Cardiac muscle cell (in vitro differentiated cells and primary cell): ENCODE data around the gene TRABD2B. TPM values are rescaled to one million over a fixed set of nuclear protein-coding genes. Genes with fewer than 3 reads are reported as not detected.

Experiments
- DNase-seq, 2 donors: peaks; one replicate each; pipeline versions ENCODE4 v3.0.0 to v3.0.0-alpha.2; 2010 to 2017; ENCODE audit warnings: low read depth in 1 of 2, low spot score in 1 of 2
- H3K27ac ChIP-seq: fragments of 200-600 bp; sonication (generic); 2 replicates; pipeline ENCODE4 v1.5.1; 2016
- H3K27me3 ChIP-seq: fragments of 200-600 bp; sonication (generic); 2 replicates; pipeline ENCODE4 v1.6.0; 2016; ENCODE audit warnings: control low read depth
- H3K36me3 ChIP-seq: fragments of 200-600 bp; sonication (generic); 2 replicates; pipeline ENCODE4 v1.5.1; 2016; ENCODE audit warnings: control low read depth
- H3K4me1 ChIP-seq: fragments of 200-600 bp; sonication (generic); 2 replicates; pipeline ENCODE4 v1.8.1; 2017; ENCODE audit warnings: low read depth, mild to moderate bottlenecking, mixed run types
- H3K4me3 ChIP-seq: fragments of 200-600 bp; sonication (generic); 2 replicates; pipeline ENCODE4 v1.5.1; 2016; ENCODE audit warnings: mild to moderate bottlenecking
- H3K9me3 ChIP-seq: fragments of 200-600 bp; sonication (generic); 2 replicates; pipeline ENCODE4 v1.5.1; 2017; ENCODE audit warnings: low read depth, mild to moderate bottlenecking, control low read depth
- polyA plus RNA-seq: library from polyadenylated mRNA; unstranded; fragments of >200 nt; fragmentation: Nextera tagmentation; extraction: Ambion mirVana; gene quantifications from 2 replicates; pipeline ENCODE4 v1.2.1, GENCODE V29; 2016
- total RNA-seq: library from RNA; depleted of rRNA; stranded (reverse); fragments of >200 nt; gene quantifications from 2 replicates; pipeline ENCODE4 v1.2.3, GENCODE V29; 2016
- TF ChIP-seq, protein P1 (sequence below): IDR thresholded peaks from 2 replicates; pipeline ENCODE4 v1.5.1; 2012; ENCODE audit warnings: low read depth, mild to moderate bottlenecking, low read length

The TRABD2B gene
- total and polyA plus RNA-seq, 2 experiments from 2014 or later = 0.60 to 0.82 TPM

DNA sequence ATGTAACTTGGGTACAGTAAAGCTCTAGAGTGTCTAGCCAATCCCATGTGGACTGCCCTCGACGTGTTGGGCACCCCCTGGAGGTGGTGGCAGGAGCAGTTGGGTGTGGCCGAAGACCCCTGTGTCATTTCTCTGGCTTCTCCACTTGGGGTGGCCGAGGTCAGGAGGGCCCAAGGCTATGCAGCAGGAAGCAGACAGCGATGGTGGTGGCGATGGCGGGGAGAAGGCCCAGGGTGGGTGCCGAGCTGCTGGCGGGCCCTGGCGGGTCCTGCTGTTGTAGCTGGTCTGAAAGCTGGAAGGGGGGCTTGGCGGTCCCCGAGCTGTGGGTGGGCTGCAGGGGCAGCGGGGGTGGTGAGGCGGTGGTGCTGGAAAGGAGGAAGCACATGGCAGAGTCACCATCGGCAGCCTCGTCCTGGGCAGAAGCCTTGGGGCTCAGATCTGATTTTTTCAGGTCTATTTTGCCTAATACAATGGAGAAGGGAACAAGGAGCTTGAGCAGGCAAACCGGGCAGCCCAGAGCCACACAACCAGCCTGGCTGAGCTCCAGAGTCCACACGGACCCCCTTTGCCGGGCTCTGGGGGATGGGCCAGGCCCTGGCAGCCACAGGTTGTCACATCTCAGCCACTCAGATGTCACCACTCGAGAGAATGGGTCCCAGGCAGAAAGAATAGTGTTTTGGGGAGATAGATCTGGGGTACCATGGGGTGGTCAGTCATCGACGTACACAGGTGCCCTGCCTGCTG lies 231.3 kb downstream of the TRABD2B start:
- H3K9me3 ChIP-seq = no peaks in the 10 kb centered on the region
- peaks cover 6% of the 10 kb centered on the region for H3K27me3 ChIP-seq
- no peaks in the 10 kb centered on the region for H3K4me1 ChIP-seq
- H3K27ac ChIP-seq = no peak overlapping the region
- TF ChIP-seq, protein P1, sequence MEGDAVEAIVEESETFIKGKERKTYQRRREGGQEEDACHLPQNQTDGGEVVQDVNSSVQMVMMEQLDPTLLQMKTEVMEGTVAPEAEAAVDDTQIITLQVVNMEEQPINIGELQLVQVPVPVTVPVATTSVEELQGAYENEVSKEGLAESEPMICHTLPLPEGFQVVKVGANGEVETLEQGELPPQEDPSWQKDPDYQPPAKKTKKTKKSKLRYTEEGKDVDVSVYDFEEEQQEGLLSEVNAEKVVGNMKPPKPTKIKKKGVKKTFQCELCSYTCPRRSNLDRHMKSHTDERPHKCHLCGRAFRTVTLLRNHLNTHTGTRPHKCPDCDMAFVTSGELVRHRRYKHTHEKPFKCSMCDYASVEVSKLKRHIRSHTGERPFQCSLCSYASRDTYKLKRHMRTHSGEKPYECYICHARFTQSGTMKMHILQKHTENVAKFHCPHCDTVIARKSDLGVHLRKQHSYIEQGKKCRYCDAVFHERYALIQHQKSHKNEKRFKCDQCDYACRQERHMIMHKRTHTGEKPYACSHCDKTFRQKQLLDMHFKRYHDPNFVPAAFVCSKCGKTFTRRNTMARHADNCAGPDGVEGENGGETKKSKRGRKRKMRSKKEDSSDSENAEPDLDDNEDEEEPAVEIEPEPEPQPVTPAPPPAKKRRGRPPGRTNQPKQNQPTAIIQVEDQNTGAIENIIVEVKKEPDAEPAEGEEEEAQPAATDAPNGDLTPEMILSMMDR = no peak
- H3K36me3 ChIP-seq = no peaks in the 10 kb centered on the region
- DNase-seq = no peak
- H3K4me3 ChIP-seq = no peak overlapping the region

DNA sequence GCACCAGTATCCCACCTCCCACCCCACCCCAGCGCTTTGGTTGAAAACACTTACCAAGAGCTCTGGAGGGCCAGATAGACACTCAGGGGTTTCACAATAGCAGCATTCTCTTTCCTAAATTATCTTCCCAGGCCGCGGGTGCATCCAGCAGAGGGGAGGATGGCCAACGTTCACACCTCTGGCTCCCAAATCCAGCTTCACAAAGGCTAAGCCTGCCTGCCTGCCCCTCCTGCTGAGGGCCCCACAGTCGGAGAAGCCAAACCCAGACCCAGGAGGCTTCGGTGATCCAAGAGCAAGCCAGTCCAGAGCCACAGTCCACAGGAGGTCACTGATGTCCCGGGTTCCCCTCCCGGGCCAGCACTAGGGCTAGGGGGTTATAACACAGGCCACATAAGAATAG lies 231.9 kb downstream of the TRABD2B start:
- Histone ChIP-seq H3K27ac (no peak overlapping the region), H3K4me3 (no peak overlapping the region), H3K4me1 (no peaks in the 10 kb centered on the region), H3K36me3 (no peaks in the 10 kb centered on the region), H3K27me3 (peaks cover 6% of the 10 kb centered on the region), H3K9me3 (no peaks in the 10 kb centered on the region)
- no peak for DNase-seq
- TF ChIP-seq, protein P1 = no peak

DNA sequence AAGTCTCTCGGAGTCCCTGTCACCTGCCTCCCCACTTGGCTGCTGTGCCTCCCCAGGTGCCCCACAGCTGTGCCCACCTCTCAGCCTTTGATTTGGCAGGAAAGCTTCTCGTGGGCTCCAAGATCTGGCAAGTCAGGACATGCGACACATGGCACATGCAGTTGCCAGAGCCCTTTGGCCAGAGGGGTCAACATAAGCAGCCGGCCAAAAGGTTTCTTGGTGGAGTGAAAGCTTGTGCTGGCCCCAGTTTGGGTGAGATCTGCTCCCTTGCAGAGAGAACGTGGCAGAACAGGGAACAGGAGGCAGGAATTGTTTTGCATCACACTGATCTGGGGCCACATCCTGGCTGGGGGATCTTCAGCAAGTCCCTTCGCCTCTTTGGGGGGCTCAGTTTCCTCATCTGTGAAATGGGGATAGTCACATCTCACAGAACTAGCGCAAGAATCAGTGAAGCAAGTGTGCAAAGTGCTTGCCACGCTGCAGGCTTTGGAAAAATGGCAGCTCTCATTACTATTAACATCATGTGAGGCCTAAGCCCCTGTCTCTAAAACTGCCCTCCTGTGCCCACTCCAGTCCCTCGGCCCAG lies 232.6 kb downstream of the TRABD2B start:
- no peaks in the 10 kb centered on the region for H3K9me3 ChIP-seq
- no peaks in the 10 kb centered on the region for H3K4me1 ChIP-seq
- no peak overlapping the region for H3K4me3 ChIP-seq
- TF ChIP-seq, protein P1 = no peak
- H3K27ac ChIP-seq = no peak overlapping the region
- no peaks in the 10 kb centered on the region for H3K36me3 ChIP-seq
- H3K27me3 ChIP-seq = peaks cover 6% of the 10 kb centered on the region
- DNase-seq = no peak

DNA sequence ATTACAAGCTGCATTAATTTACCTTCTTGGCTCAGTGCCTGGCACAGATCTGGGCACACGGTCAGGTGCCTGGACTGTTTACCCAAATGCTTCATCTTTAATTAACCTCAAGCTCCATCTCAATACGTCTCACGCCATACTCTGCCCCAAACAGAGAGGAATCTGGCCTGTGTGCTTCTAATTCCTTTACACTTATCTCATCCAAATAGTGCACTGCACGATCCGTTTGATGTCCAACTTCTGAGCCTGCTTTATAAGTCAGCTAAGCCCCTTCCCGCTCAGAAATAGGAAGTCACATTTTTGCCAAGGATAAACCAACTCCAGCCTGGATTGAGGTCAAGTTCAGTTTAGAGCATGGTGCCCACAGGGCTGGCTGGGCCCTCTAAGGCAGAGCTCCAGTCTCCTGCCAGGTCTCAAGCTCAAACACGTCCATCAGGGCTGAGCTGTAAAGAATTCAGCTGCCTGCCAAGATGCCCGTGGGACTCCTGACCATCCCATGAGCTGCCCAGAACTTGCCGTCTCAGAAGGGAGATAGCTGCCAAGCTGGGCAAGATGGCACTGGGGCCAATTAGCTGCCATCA lies 233.5 kb downstream of the TRABD2B start:
- Histone ChIP-seq H3K4me1 (no peaks in the 10 kb centered on the region), H3K4me3 (no peak overlapping the region), H3K27ac (no peak overlapping the region), H3K36me3 (no peaks in the 10 kb centered on the region), H3K9me3 (no peaks in the 10 kb centered on the region), H3K27me3 (peaks cover 6% of the 10 kb centered on the region)
- DNase-seq = no peak
- TF ChIP-seq, protein P1 = no peak

DNA sequence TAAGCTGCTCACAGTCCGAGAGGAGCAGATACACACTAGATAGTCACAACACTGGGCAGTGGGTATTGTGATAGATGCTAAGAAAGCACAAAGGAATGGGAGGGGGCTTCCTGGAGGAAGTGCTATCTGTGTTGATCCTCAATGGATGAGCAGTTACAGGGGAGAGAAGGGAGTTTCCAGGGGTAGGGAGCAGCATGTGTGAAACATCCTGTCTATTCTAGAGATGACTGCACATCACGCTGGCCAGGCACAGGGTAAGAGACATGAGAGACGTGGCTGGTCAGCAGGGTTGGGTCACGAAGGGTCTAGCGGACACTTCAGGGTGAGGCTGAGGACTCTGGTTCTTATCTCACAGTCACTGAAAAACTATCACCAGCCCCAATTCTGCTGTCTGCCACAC lies 235.2 kb downstream of the TRABD2B start:
- no peaks in the 10 kb centered on the region for H3K4me1 ChIP-seq
- DNase-seq = no peak
- TF ChIP-seq, protein P1 = no peak
- peaks cover 6% of the 10 kb centered on the region for H3K27me3 ChIP-seq
- no peak overlapping the region for H3K27ac ChIP-seq
- H3K36me3 ChIP-seq = no peaks in the 10 kb centered on the region
- H3K4me3 ChIP-seq = no peak overlapping the region
- no peaks in the 10 kb centered on the region for H3K9me3 ChIP-seq
